ENCODE measurements around the gene CAMK2N2.

CAMK2N2 gene

DNA sequence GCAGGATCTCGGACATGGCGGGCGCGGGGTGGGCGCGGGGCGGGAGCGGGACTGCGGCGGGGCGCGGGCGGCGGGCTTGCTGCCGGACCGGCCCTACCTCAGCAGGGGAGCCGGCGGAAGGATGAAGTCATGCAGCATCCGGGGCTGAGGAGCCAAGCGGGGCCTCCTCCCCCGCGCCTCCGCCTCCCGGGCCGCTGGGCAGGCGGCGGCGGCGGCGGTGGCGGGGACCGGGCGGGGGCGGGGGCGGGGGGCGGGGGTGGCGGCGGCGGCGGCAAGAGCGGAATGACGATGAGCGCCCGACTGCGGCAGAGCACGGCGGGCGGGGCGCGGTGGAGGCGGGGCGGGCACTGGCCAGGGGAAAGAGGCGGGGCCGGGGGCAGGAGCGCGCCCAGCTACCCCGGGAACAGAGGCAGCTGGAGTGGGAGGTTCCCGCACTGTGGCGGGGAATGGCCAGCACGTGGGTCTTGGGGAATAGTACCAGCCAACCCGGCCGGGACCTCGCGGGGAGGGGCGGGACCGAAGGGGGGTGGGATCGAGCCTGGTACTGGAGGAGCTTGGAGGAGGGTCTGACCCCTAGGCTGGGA, at the start of gene CAMK2N2:
TSS of gene CAMK2N2 (minus strand) at position 284 of the 584 bp plus-strand sequence. CDS start at position 16, 268 bp downstream.
- TF ChIP-seq, protein P1, sequence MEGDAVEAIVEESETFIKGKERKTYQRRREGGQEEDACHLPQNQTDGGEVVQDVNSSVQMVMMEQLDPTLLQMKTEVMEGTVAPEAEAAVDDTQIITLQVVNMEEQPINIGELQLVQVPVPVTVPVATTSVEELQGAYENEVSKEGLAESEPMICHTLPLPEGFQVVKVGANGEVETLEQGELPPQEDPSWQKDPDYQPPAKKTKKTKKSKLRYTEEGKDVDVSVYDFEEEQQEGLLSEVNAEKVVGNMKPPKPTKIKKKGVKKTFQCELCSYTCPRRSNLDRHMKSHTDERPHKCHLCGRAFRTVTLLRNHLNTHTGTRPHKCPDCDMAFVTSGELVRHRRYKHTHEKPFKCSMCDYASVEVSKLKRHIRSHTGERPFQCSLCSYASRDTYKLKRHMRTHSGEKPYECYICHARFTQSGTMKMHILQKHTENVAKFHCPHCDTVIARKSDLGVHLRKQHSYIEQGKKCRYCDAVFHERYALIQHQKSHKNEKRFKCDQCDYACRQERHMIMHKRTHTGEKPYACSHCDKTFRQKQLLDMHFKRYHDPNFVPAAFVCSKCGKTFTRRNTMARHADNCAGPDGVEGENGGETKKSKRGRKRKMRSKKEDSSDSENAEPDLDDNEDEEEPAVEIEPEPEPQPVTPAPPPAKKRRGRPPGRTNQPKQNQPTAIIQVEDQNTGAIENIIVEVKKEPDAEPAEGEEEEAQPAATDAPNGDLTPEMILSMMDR (conservative IDR thresholded peaks at IDR 0.05) = no peak
- H3K27ac ChIP-seq = peak within 1 kb of the TSS; percentile 82

DNA sequence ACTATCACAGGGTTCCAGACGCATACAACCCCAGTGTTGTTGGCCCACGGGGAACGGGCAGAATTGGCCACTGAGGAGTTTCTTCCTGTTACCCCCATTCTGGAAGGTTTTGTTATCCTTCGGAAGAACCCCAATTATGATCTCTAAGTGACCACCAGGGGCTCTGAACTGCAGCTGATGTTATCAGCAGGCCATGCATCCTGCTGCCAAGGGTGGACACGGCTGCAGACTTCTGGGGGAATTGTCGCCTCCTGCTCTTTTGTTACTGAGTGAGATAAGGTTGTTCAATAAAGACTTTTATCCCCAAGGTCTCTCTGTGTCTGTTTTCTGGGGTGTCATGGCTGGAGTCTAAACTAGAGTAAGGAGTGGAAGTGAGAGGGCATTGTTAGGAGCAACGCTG, 47.4 kb upstream of the CAMK2N2 start:
- TF ChIP-seq, protein P1 (conservative IDR thresholded peaks at IDR 0.05) = 0 out of 2 replicates have a peak, but pooled peaks have one; percentile 8
- no peak overlapping the region for H3K27ac ChIP-seq

DNA sequence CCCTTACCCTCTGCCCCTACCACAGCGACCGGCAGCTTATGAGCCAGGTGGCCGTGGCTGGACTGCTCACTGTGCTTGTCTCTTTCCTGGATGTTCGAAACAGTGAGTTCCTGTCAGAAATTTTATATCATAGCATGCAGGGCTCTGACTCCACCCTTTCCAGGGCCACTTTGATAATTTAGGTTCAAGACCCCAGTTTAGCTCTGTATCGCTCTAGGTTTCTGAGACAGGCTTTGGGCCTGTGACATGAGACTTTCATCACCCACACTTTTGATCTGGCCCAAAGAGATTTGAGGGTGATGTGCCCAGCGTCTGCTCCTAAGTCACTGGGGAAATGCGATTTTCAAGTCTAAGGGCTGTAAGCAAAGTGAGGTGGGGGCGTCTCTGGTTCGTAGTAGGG, 46.6 kb upstream of the CAMK2N2 start:
- H3K27ac ChIP-seq = no peak overlapping the region
- TF ChIP-seq, protein P1 (conservative IDR thresholded peaks at IDR 0.05) = no peak

DNA sequence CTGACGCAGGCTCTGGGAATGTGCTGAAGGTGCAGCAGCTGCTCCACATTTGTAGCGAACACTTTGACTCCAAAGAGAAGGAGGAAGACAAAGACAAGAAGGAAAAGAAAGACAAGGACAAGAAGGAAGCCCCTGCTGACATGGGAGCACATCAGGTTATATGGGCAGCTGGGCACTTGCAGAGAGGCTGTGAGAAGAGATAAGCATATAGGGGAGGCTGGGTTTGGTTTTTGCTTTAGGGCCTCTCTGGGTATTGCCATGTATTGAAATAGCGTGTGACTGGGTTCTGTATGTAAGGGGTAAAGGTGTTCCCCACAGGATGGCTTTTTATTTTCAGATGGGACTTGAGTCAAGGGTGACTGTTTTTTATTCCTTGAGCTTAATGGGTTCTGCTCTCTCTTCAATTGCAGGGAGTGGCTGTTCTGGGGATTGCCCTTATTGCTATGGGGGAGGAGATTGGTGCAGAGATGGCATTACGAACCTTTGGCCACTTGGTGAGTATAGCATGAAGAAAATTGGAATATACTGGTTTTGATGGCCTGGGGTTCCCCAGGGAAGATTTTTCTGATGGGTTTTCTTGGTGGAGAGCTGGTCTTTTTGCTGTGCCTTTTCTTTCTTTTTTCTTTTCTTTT, 45.1 kb upstream of the CAMK2N2 start:
- H3K27ac ChIP-seq = no peak overlapping the region
- TF ChIP-seq, protein P1 (conservative IDR thresholded peaks at IDR 0.05) = no peak

DNA sequence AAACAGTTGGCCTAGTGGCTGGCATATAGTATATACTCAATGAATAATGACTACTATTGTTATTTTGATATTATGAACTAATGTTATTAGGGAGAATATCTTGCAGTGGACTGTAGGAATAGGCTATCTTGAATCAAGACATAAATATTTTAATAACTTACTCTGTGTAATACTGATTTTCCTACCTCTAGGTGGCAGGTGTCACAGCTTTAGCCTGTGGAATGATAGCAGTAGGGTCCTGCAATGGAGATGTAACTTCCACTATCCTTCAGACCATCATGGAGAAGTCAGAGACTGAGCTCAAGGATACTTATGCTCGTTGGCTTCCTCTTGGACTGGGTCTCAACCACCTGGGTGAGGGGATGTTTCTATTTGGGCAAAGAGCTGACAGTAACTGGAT, 44.2 kb upstream of the CAMK2N2 start:
- TF ChIP-seq, protein P1 (conservative IDR thresholded peaks at IDR 0.05) = peak; percentile 75

DNA sequence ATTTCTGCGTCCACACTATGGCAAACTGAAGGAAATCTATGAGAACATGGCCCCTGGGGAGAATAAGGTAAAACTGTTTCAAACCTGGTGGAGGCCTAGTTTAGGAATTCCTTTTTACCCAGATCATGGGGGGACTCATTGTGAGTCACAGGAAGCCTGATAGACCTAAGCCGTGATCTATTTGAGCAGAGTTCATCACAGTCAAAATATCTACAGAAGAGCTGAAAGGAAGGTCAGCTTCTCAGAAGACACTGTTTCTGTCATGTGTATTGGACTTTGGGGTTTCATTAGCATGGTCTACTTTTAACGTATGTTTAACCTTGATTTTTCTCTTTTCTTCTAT, 39.0 kb upstream of the CAMK2N2 start:
- H3K27ac ChIP-seq = peak overlapping the region; percentile 79; the same call in 1 of the 2 replicates
- TF ChIP-seq, protein P1 (conservative IDR thresholded peaks at IDR 0.05) = no peak

More for the DNA sequence above, 44.2 kb upstream of the CAMK2N2 start:
- H3K27ac ChIP-seq = no peak overlapping the region

DNA sequence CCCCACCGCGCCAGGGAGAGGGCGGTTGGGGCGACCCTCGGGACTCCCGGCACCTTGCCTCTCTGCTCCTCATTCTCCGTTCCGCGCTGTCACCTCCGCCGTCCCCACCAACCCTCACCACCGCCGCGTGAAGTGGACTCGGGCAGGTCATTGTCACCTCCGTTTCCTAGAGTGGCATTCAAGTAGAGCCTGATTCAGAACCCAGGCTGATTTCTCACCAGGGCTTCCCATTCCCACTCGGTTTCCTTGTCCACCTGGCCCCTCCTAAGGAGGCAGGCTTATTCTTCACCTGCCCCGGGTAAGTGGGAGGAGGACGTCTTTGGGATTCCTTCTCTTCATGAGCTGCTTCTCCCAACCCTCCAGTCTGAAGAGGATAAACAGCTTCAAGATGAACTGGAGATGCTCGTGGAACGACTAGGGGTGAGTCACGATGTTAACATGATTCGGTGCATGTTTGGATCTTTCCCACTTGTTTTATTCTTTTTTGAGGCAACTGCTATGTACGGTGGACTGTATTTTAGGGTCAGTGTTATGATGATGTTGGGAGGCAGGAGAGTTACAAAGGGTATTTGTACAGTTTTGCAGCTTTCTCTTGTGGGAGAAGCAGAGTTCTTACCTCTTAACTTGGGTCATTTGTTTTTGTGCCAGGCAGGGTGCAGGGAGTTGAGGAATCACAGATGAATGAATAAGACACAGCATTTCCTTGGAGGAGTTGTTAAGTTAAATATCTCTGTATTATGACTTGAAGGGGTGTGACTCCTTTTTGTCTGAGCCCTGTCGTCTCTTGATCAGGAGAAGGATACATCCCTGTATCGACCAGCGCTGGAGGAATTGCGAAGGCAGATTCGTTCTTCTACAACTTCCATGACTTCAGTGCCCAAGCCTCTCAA, 38.4 kb upstream of the CAMK2N2 start:
- TF ChIP-seq, protein P1 (conservative IDR thresholded peaks at IDR 0.05) = no peak
- H3K27ac ChIP-seq = peak overlapping the region; percentile 79

All from VCaP (cell line).